HepG2 (cell line): ENCODE data around the gene MRPL18. TPM values are rescaled to one million over a fixed set of nuclear protein-coding genes. Genes with fewer than 3 reads are reported as not detected.

Experiments
- ATF6 ChIP-seq: sonication (generic); formaldehyde crosslinking; conservative IDR thresholded peaks from 2 replicates; pipeline ENCODE4 v1.4.0; 2020; ENCODE audit warnings: missing genetic modification reagents
- FOXA1 ChIP-seq, 2 experiments: fragments of 450-650 bp in 1 of 2; sonication (generic) in 1 of 2; formaldehyde crosslinking in 1 of 2; IDR thresholded peaks; 2 replicates each; pipeline versions ENCODE4 v1.4.0 to v1.6.1; 2016 to 2020; ENCODE audit warnings: missing genetic modification reagents in 1 of 2
- HNF1B ChIP-seq: sonication (generic); formaldehyde crosslinking; IDR thresholded peaks from 2 replicates; pipeline ENCODE4 v1.5.1; 2020; ENCODE audit warnings: mild to moderate bottlenecking, moderate library complexity, missing genetic modification reagents
- JUND ChIP-seq: sonication (generic); formaldehyde crosslinking; IDR thresholded peaks from 2 replicates; pipeline ENCODE4 v1.8.0; 2022; ENCODE audit warnings: mild to moderate bottlenecking, missing genetic modification reagents
- MAFG ChIP-seq: sonication (generic); formaldehyde crosslinking; IDR thresholded peaks from 2 replicates; pipeline ENCODE4 v1.5.1; 2020; ENCODE audit warnings: mild to moderate bottlenecking, missing genetic modification reagents
- MYNN ChIP-seq: sonication (generic); formaldehyde crosslinking; IDR thresholded peaks from 2 replicates; pipeline ENCODE4 v1.4.0; 2020; ENCODE audit warnings: mild to moderate bottlenecking, low read depth, missing genetic modification reagents
- RXRA ChIP-seq: sonication (generic); formaldehyde crosslinking; IDR thresholded peaks from 2 replicates; pipeline ENCODE4 v1.5.1; 2020; ENCODE audit warnings: missing genetic modification reagents
- TFDP1 ChIP-seq: IDR thresholded peaks from 2 replicates; pipeline ENCODE4 v1.6.1; 2016; ENCODE audit warnings: missing compliant biosample characterization, missing genetic modification reagents, borderline replicate concordance
- TRAFD1 ChIP-seq: sonication (generic); formaldehyde crosslinking; IDR thresholded peaks from 2 replicates; pipeline ENCODE4 v1.5.1; 2020; ENCODE audit warnings: missing genetic modification reagents, mild to moderate bottlenecking, borderline replicate concordance
- ZBTB7A ChIP-seq: sonication (generic); formaldehyde crosslinking; IDR thresholded peaks from 2 replicates; pipeline ENCODE4 v1.8.0; 2022; ENCODE audit warnings: mild to moderate bottlenecking, missing genetic modification reagents
- ZBTB8A ChIP-seq: sonication (generic); formaldehyde crosslinking; IDR thresholded peaks from 2 replicates; pipeline ENCODE4 v1.4.0; 2020; ENCODE audit warnings: mild to moderate bottlenecking, low read depth, missing genetic modification reagents, borderline replicate concordance
- ZC3H13 ChIP-seq: sonication (generic); formaldehyde crosslinking; IDR thresholded peaks from 2 replicates; pipeline ENCODE4 v1.8.1; 2023; ENCODE audit warnings: mild to moderate bottlenecking, missing genetic modification reagents, moderate library complexity
- ZFY ChIP-seq: sonication (generic); formaldehyde crosslinking; IDR thresholded peaks from 2 replicates; pipeline ENCODE4 v1.4.0; 2020; ENCODE audit warnings: missing genetic modification reagents
- ZMYM3 ChIP-seq: sonication (generic); formaldehyde crosslinking; IDR thresholded peaks from 2 replicates; pipeline ENCODE4 v1.5.1; 2020; ENCODE audit warnings: mild to moderate bottlenecking, missing genetic modification reagents
- ZNF263 ChIP-seq: sonication (generic); formaldehyde crosslinking; IDR thresholded peaks from 2 replicates; pipeline ENCODE4 v1.4.0; 2020; ENCODE audit warnings: missing genetic modification reagents
- ZNF280B ChIP-seq: sonication (generic); formaldehyde crosslinking; IDR thresholded peaks from 2 replicates; pipeline ENCODE4 v1.5.0; 2020; ENCODE audit warnings: missing genetic modification reagents, mild to moderate bottlenecking, borderline replicate concordance
- ZNF430 ChIP-seq: sonication (generic); formaldehyde crosslinking; IDR thresholded peaks from 2 replicates; pipeline ENCODE4 v1.9.0; 2021; ENCODE audit warnings: mild to moderate bottlenecking, missing genetic modification reagents
- polyA plus RNA-seq, 8 experiments: library from polyadenylated mRNA; depleted of rRNA in 3 of 8; stranded (reverse) in 7 of 8; unstranded in 1 of 8; fragments of >200 nt; fragmentation: Illumina TruSeq in 4 of 8; extraction: Trizol in 4 of 8; gene quantifications; 2 replicates each; pipeline versions ENCODE4 v1.2.1 to v1.2.3, GENCODE V29; 2011 to 2016; ENCODE audit warnings: low read depth in 4 of 8, missing spikeins in 1 of 8, mixed read lengths in 1 of 8; ENCODE audit not compliant: insufficient read depth in 1 of 8
- total RNA-seq, 5 experiments: library from RNA; depleted of rRNA; stranded (reverse); fragments of >200 nt; fragmentation: Illumina TruSeq; extraction: Trizol; gene quantifications; 2 replicates each; pipeline ENCODE4 v1.2.3, GENCODE V29; 2016; ENCODE audit warnings: low read depth in 1 of 5

Gene MRPL18
- total and polyA plus RNA-seq, 2 of the 13 experiments (the other 11 are each of a cell fraction or from before 2014, with no cell fraction given), result 85.6 to 176 TPM

- no peak for TF ChIP-seq JUND
- TF ChIP-seq MYNN (CRISPR knock-in tag), result no peak
- TF ChIP-seq ZFY (CRISPR knock-in tag), result peak; percentile 37; the same call in 1 of the 2 replicates
- peak; percentile 1; the same call in 1 of the 2 replicates for TF ChIP-seq ZNF280B
- TF ChIP-seq ZBTB8A (CRISPR knock-in tag), result no peak
- no peak for TF ChIP-seq MAFG (CRISPR knock-in tag)
- no peak for TF ChIP-seq FOXA1 (IDR thresholded peaks at IDR 0.05)
- TF ChIP-seq FOXA1 (CRISPR knock-in tag; IDR thresholded peaks at IDR 0.05), result no peak
- no peak for TF ChIP-seq ZC3H13 (CRISPR knock-in tag)
- TF ChIP-seq TRAFD1 (CRISPR knock-in tag), result no peak
- peak; percentile 30; the same call in 1 of the 2 replicates for TF ChIP-seq RXRA (CRISPR knock-in tag)
- no peak for TF ChIP-seq TFDP1
- TF ChIP-seq ATF6 (CRISPR knock-in tag), result no peak
- TF ChIP-seq ZBTB7A (CRISPR knock-in tag), result no peak
- no peak for TF ChIP-seq ZMYM3
- TF ChIP-seq HNF1B (CRISPR knock-in tag), result peak; percentile 14; the same call in 1 of the 2 replicates
- TF ChIP-seq ZNF430, result peak; percentile 18; the same call in 1 of the 2 replicates
- no peak for TF ChIP-seq ZNF263 (CRISPR knock-in tag)
These were observed at the start of gene MRPL18 (continued) for GRCh38 chr6:159790149-159790955.
